ENCODE measurements around the gene MCTP1.
"Not testable (repeated sequence)": the region's sequence is repeated elsewhere in the genome, so short reads cannot be mapped to it uniquely, and the experiment has no call there.

The MCTP1 gene

GRCh38 chr5:94855543-94855942 lies 429.4 kb downstream of the MCTP1 start:
- no peak for DNase-seq

GRCh38 chr5:94853120-94853519 lies 431.8 kb downstream of the MCTP1 start:
- no peak for DNase-seq

- DNase-seq = no peak
These were observed 433.9 kb downstream of the MCTP1 start for GRCh38 chr5:94850960-94851359.

- DNase-seq = peak; percentile 32
These were observed 434.8 kb downstream of the MCTP1 start for GRCh38 chr5:94849821-94850736.

- DNase-seq = no peak
These were observed 435.6 kb downstream of the MCTP1 start for GRCh38 chr5:94849324-94849723.

GRCh38 chr5:94847726-94848125 lies 437.2 kb downstream of the MCTP1 start:
- no peak for DNase-seq

GRCh38 chr5:94847019-94847418 lies 437.9 kb downstream of the MCTP1 start:
- DNase-seq = no peak

GRCh38 chr5:94845696-94846095 lies 439.2 kb downstream of the MCTP1 start:
- not testable (repeated sequence) for DNase-seq

GRCh38 chr5:94841598-94842322 lies 443.1 kb downstream of the MCTP1 start:
- DNase-seq = no peak

GRCh38 chr5:94833851-94834250 lies 451.0 kb downstream of the MCTP1 start:
- no peak for DNase-seq

GRCh38 chr5:94832685-94833084 lies 452.2 kb downstream of the MCTP1 start:
- no peak for DNase-seq

GRCh38 chr5:94830520-94830919 lies 454.4 kb downstream of the MCTP1 start:
- DNase-seq = no peak

- DNase-seq = not testable (repeated sequence)
These were observed 456.7 kb downstream of the MCTP1 start for GRCh38 chr5:94828222-94828621.

- no peak for DNase-seq
These were observed 464.4 kb downstream of the MCTP1 start for GRCh38 chr5:94820488-94820887.

GRCh38 chr5:94818904-94819303 lies 466.0 kb downstream of the MCTP1 start:
- no peak for DNase-seq

- DNase-seq = no peak
These were observed 469.4 kb downstream of the MCTP1 start for GRCh38 chr5:94815313-94816039.

GRCh38 chr5:94812232-94812631 lies 472.7 kb downstream of the MCTP1 start:
- DNase-seq = no peak

- DNase-seq = no peak
These were observed 473.6 kb downstream of the MCTP1 start for GRCh38 chr5:94811331-94811730.

- DNase-seq = no peak
These were observed 474.0 kb downstream of the MCTP1 start for GRCh38 chr5:94810877-94811276.

GRCh38 chr5:94810281-94810680 lies 474.6 kb downstream of the MCTP1 start:
- DNase-seq = no peak

GRCh38 chr5:94808497-94808896 lies 476.4 kb downstream of the MCTP1 start:
- DNase-seq = no peak

GRCh38 chr5:94807985-94808384 lies 476.9 kb downstream of the MCTP1 start:
- no peak for DNase-seq

- no peak for DNase-seq
These were observed 482.4 kb downstream of the MCTP1 start for GRCh38 chr5:94802450-94802849.

Data from NCI-H1436 treated with DMSO at 0.1 percent for 48 hours (cell line).